Esophagus muscularis mucosa (tissue), 4 donors: ENCODE data around the gene UQCRFS1. TPM values are rescaled to one million over a fixed set of nuclear protein-coding genes. Genes with fewer than 3 reads are reported as not detected.

Source experiments
- DNase-seq: peaks from one replicate; pipeline ENCODE4 v3.0.0-alpha.2; 2017; ENCODE audit errors: extremely low spot score
- H3K27ac ChIP-seq, 4 donors: fragments of 200-600 bp; sonication (generic); replicated peaks in 1 of 4; 1 replicate in 3 of 4; 2 replicates in 1 of 4; pipeline ENCODE4 v1.5.1; 2016 to 2019; ENCODE audit warnings: mild to moderate bottlenecking in 1 of 4
- H3K27me3 ChIP-seq, 4 donors: fragments of 200-600 bp; sonication (generic); one replicate each; pipeline versions ENCODE4 v1.5.1 to v1.6.0; 2016 to 2019
- H3K36me3 ChIP-seq, 4 donors: fragments of 200-600 bp; sonication (generic); one replicate each; pipeline ENCODE4 v1.5.1; 2016 to 2019
- H3K4me1 ChIP-seq, 4 donors: fragments of 200-600 bp; sonication (generic); one replicate each; pipeline ENCODE4 v1.5.1; 2016 to 2019
- H3K4me3 ChIP-seq, 4 donors: fragments of 200-600 bp; sonication (generic); 1 replicate in 2 of 4; 2 replicates in 2 of 4; pipeline ENCODE4 v1.5.1; 2016 to 2019; ENCODE audit warnings: mild to moderate bottlenecking in 4 of 4, moderate library complexity in 1 of 4
- H3K9me3 ChIP-seq, 4 donors: fragments of 200-600 bp; sonication (generic); 1 replicate in 3 of 4; 2 replicates in 1 of 4; pipeline ENCODE4 v1.5.1; 2016 to 2019
- EP300 ChIP-seq: sonication (generic); formaldehyde crosslinking; IDR thresholded peaks from one replicate; pipeline ENCODE4 v1.6.1; 2017; ENCODE audit warnings: antibody characterized with exemption
- POLR2A ChIP-seq: fragments of 450-650 bp; IDR thresholded peaks from one replicate; pipeline ENCODE4 v1.6.1; 2017; ENCODE audit warnings: antibody characterized with exemption, moderate library complexity, mild to moderate bottlenecking, low read depth
- POLR2AphosphoS5 ChIP-seq, 2 donors: sonication (generic); formaldehyde crosslinking; IDR thresholded peaks; one replicate each; pipeline ENCODE4 v1.6.1; 2017; ENCODE audit warnings: antibody characterized with exemption in 2 of 2
- WGBS: methylation state at CpG from one replicate; pipeline ENCODE4 v1.1.5; 2018; 5-methylcytosine and 5-hydroxymethylcytosine counted together
- intact Hi-C: fragments of 100-400 bp; cut with DNase I; formaldehyde crosslinking; loops from one replicate; pipeline ENCODE4 v1.15.1; 2023
- total RNA-seq, 4 donors: library from RNA; depleted of rRNA; stranded (reverse); fragments of >200 nt; gene quantifications; one replicate each; pipeline versions ENCODE4 v1.1.0 to v1.2.1, GENCODE V29; 2016
- TF ChIP-seq, protein P1 (sequence below), 3 experiments: fragments of 200-600 bp in 2 of 3; fragments of 450-650 bp in 1 of 3; sonication (generic) in 2 of 3; IDR thresholded peaks; one replicate each; pipeline ENCODE4 v1.5.1; 2017 to 2019; ENCODE audit warnings: antibody characterized with exemption in 3 of 3, mild to moderate bottlenecking in 2 of 3, moderate library complexity in 1 of 3

UQCRFS1 gene
- total RNA-seq, 4 donors from 2014 or later = 41.1 to 46.4 (median 43.3) TPM

- no peak overlapping the region for H3K4me3 ChIP-seq
- intact Hi-C loops = no loop called here
- H3K36me3 ChIP-seq = peaks cover 8 to 21% (median 14%) of the 10 kb centered on the region in 4 donors
These were observed 11.1 kb downstream of the UQCRFS1 start for GRCh38 chr19:29201855-29202254.

GRCh38 chr19:29194658-29195057 is 18.3 kb downstream of the UQCRFS1 start:
- H3K9me3 ChIP-seq = no peaks in the 10 kb centered on the region
- no peaks in the 10 kb centered on the region for H3K27me3 ChIP-seq
- intact Hi-C loops = no loop called here
- H3K4me1 ChIP-seq = no peaks in the 10 kb centered on the region
- H3K4me3 ChIP-seq = no peak overlapping the region
- no peak overlapping the region for H3K27ac ChIP-seq
- 50% methylated on average over 2 of the region's 2 CpGs for WGBS
- DNase-seq = no peak
- no peak for TF ChIP-seq POLR2AphosphoS5 (IDR thresholded peaks at IDR 0.05)
- no peak for TF ChIP-seq POLR2A
- TF ChIP-seq, protein P1, sequence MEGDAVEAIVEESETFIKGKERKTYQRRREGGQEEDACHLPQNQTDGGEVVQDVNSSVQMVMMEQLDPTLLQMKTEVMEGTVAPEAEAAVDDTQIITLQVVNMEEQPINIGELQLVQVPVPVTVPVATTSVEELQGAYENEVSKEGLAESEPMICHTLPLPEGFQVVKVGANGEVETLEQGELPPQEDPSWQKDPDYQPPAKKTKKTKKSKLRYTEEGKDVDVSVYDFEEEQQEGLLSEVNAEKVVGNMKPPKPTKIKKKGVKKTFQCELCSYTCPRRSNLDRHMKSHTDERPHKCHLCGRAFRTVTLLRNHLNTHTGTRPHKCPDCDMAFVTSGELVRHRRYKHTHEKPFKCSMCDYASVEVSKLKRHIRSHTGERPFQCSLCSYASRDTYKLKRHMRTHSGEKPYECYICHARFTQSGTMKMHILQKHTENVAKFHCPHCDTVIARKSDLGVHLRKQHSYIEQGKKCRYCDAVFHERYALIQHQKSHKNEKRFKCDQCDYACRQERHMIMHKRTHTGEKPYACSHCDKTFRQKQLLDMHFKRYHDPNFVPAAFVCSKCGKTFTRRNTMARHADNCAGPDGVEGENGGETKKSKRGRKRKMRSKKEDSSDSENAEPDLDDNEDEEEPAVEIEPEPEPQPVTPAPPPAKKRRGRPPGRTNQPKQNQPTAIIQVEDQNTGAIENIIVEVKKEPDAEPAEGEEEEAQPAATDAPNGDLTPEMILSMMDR (IDR thresholded peaks at IDR 0.05) = no peak
- TF ChIP-seq EP300 = no peak
- no peaks in the 10 kb centered on the region for H3K36me3 ChIP-seq

More at GRCh38 chr19:29201855-29202254, 11.1 kb downstream of the UQCRFS1 start:
- TF ChIP-seq POLR2AphosphoS5 (IDR thresholded peaks at IDR 0.05) (no peak), EP300 (no peak)
- TF ChIP-seq, protein P1 (IDR thresholded peaks at IDR 0.05) = no peak
- Histone ChIP-seq H3K4me1 (peaks cover 4 to 15% (median 8%) of the 10 kb centered on the region in 4 donors), H3K27me3 (no peaks in the 10 kb centered on the region), H3K27ac (no peak overlapping the region), H3K9me3 (no peaks in the 10 kb centered on the region)
- DNase-seq = no peak
- 93% methylated on average over 2 of the region's 2 CpGs for WGBS

GRCh38 chr19:29193155-29193554 is 19.8 kb downstream of the UQCRFS1 start:
- H3K36me3 ChIP-seq = no peaks in the 10 kb centered on the region
- H3K27me3 ChIP-seq = no peaks in the 10 kb centered on the region
- 71% methylated on average over 5 of the region's 5 CpGs for WGBS
- no peaks in the 10 kb centered on the region for H3K4me1 ChIP-seq
- DNase-seq = no peak
- no peak overlapping the region for H3K27ac ChIP-seq
- no peaks in the 10 kb centered on the region for H3K9me3 ChIP-seq
- TF ChIP-seq, protein P1 (IDR thresholded peaks at IDR 0.05) = no peak
- no peak for TF ChIP-seq POLR2AphosphoS5 (IDR thresholded peaks at IDR 0.05)
- no peak for TF ChIP-seq EP300
- TF ChIP-seq POLR2A = no peak
- no peak overlapping the region for H3K4me3 ChIP-seq
- intact Hi-C loops = no loop called here

DNA sequence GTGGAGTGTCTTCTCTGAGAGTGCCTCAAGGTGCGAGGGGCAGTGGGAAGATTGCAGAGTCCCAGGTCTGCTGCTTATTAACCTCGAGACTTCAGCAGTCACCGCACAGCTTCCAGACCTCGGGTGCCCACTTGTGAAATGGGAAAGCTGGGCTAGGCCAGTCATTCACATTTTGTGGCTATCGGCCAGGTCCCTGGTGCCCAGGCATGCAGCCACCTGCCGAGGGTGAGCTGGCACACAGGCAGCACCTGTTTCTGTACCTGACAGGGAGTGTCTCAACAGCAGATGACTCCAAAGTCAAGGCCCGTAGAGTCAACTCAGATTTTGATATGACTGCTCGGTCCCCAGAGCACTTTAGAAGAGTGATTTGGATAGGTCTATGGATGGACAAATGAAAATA is 21.9 kb downstream of the UQCRFS1 start:
- H3K4me1 ChIP-seq = no peaks in the 10 kb centered on the region
- no peak for DNase-seq
- no peak overlapping the region for H3K4me3 ChIP-seq
- no peak overlapping the region for H3K27ac ChIP-seq
- no peak for TF ChIP-seq POLR2AphosphoS5 (IDR thresholded peaks at IDR 0.05)
- TF ChIP-seq POLR2A = no peak
- TF ChIP-seq EP300 = no peak
- TF ChIP-seq, protein P1 (IDR thresholded peaks at IDR 0.05) = no peak
- intact Hi-C loops = no loop called here
- no peaks in the 10 kb centered on the region for H3K9me3 ChIP-seq
- 93% methylated on average over 7 of the region's 8 CpGs for WGBS
- no peaks in the 10 kb centered on the region for H3K36me3 ChIP-seq
- peaks cover 0 to 2% (median 0%) of the 10 kb centered on the region in 4 donors for H3K27me3 ChIP-seq

- H3K9me3 ChIP-seq = no peaks in the 10 kb centered on the region
- no peaks in the 10 kb centered on the region for H3K36me3 ChIP-seq
- WGBS = 69% methylated on average over 6 of the region's 6 CpGs
- TF ChIP-seq POLR2A = no peak
- TF ChIP-seq EP300 = no peak
- no peak for DNase-seq
- no peak overlapping the region for H3K27ac ChIP-seq
- peaks cover 0 to 5% (median 0%) of the 10 kb centered on the region in 4 donors for H3K27me3 ChIP-seq
- H3K4me3 ChIP-seq = no peak overlapping the region
- intact Hi-C loops = no loop called here
- no peaks in the 10 kb centered on the region for H3K4me1 ChIP-seq
These were observed 24.0 kb downstream of the UQCRFS1 start for GRCh38 chr19:29189033-29189360.
